Endothelial cell of umbilical vein (primary cell): ENCODE results near the gene PRPSAP1. TPM values are rescaled to one million over a fixed set of nuclear protein-coding genes. Genes with fewer than 3 reads are reported as not detected.

ENCODE experiments used
- BruUV-seq: library from RNA; stranded (reverse); fragments of 400-500 nt; replicated peaks from 2 replicates; lab custom pipeline; 2021; lab: Mats Ljungman, UMichigan
- CTCF ChIA-PET: fragments of 300-600, 350-600 bp; sonication (Branson Sonifier 250); formaldehyde crosslinking; loops from one replicate; lab custom pipeline; 2021; ENCODE audit warnings: antibody characterized with exemption, inconsistent platforms; lab: Charles Lee
- POLR2A ChIA-PET: fragments of 300-600, 350-600 bp; sonication (Branson Sonifier 250); formaldehyde crosslinking; loops from one replicate; lab custom pipeline; 2021; ENCODE audit warnings: antibody characterized with exemption, inconsistent platforms; lab: Charles Lee
- DNase-seq: peaks from one replicate; pipeline ENCODE4 v3.0.0-alpha.2; 2011; ENCODE audit warnings: low read depth, low spot score
- FAIRE-seq: peaks from 2 replicates; lab custom pipeline; 2011; peaks lifted over from hg19 to GRCh38; lab: Jason Lieb, UNC
- H2AFZ ChIP-seq: 2 replicates; pipeline ENCODE4 v1.6.0; 2012; ENCODE audit warnings: low read depth, low read length, control low read depth, inconsistent platforms
- H3K27ac ChIP-seq: 2 replicates; pipeline ENCODE4 v1.5.1; 2011; ENCODE audit warnings: low read depth, mild to moderate bottlenecking, control low read depth, low read length, moderate library complexity; ENCODE audit not compliant: insufficient read depth
- H3K27me3 ChIP-seq, 2 experiments: 2 replicates each; pipeline versions ENCODE4 v1.6.0 to v1.6.1; 2011; ENCODE audit warnings: low read length in 2 of 2, mixed read lengths in 1 of 2; ENCODE audit not compliant: control insufficient read depth in 2 of 2, insufficient read depth in 2 of 2
- H3K36me3 ChIP-seq, 2 experiments: 2 replicates in 1 of 2; 3 replicates in 1 of 2; pipeline ENCODE4 v1.5.1; 2011; ENCODE audit warnings: low read length in 2 of 2, mild to moderate bottlenecking in 1 of 2, moderate library complexity in 1 of 2; ENCODE audit not compliant: control insufficient read depth in 2 of 2, insufficient read depth in 2 of 2; ENCODE audit errors: extremely low read depth in 1 of 2
- H3K4me1 ChIP-seq: 3 replicates; pipeline ENCODE4 v1.5.1; 2011; ENCODE audit warnings: mild to moderate bottlenecking, low read length; ENCODE audit not compliant: control insufficient read depth, insufficient read depth; ENCODE audit errors: extremely low read depth
- H3K4me2 ChIP-seq: 2 replicates; pipeline ENCODE4 v1.6.1; 2011; ENCODE audit warnings: low read length, control low read depth, mixed read lengths; ENCODE audit not compliant: insufficient read depth
- H3K4me3 ChIP-seq, 3 experiments: fragments of 200-600 bp in 1 of 3; sonication (generic), shearing (Covaris generic) in 1 of 3; replicated peaks in 1 of 3; 2 replicates each; pipeline ENCODE4 v1.5.1; 2011 to 2016; ENCODE audit warnings: control low read depth in 3 of 3, low read length in 3 of 3, mild to moderate bottlenecking in 2 of 3, inconsistent platforms in 1 of 3, low read depth in 1 of 3, moderate library complexity in 1 of 3; ENCODE audit not compliant: insufficient read depth in 1 of 3
- H3K79me2 ChIP-seq: 2 replicates; pipeline ENCODE4 v1.6.0; 2012; ENCODE audit warnings: low read length, inconsistent platforms; ENCODE audit not compliant: control insufficient read depth, insufficient read depth
- H3K9ac ChIP-seq: replicated peaks from 2 replicates; pipeline ENCODE3; 2011; ENCODE audit warnings: low read length, control low read depth; ENCODE audit not compliant: insufficient read depth; ENCODE audit errors: extremely low read depth
- H3K9me1 ChIP-seq: replicated peaks from 3 replicates; pipeline ENCODE4 v1.6.0; 2011; ENCODE audit warnings: mild to moderate bottlenecking, low read length; ENCODE audit not compliant: control insufficient read depth, insufficient read depth; ENCODE audit errors: extremely low read depth
- H3K9me3 ChIP-seq: replicated peaks from 2 replicates; pipeline ENCODE4 v1.5.1; 2012; ENCODE audit warnings: low read length, inconsistent platforms; ENCODE audit not compliant: control insufficient read depth, insufficient read depth
- H4K20me1 ChIP-seq: replicated peaks from 2 replicates; pipeline ENCODE3; 2011; ENCODE audit warnings: mild to moderate bottlenecking, low read length; ENCODE audit not compliant: control insufficient read depth, insufficient read depth; ENCODE audit errors: extremely low read depth
- EZH2 ChIP-seq: IDR thresholded peaks from 2 replicates; pipeline ENCODE4 v1.6.1; 2012; ENCODE audit warnings: borderline replicate concordance, low read depth, mild to moderate bottlenecking, moderate library complexity, low read length, inconsistent platforms; ENCODE audit not compliant: severe bottlenecking
- FOS ChIP-seq: IDR thresholded peaks from 2 replicates; pipeline ENCODE4 v1.6.1; 2011; ENCODE audit warnings: mild to moderate bottlenecking, low read length, moderate library complexity, borderline replicate concordance; ENCODE audit not compliant: insufficient read depth
- GATA2 ChIP-seq: IDR thresholded peaks from 2 replicates; pipeline ENCODE4 v1.7.0; 2011; ENCODE audit warnings: low read depth, mild to moderate bottlenecking, moderate library complexity, mixed read lengths, low read length; ENCODE audit not compliant: insufficient read length, insufficient read depth
- JUN ChIP-seq: IDR thresholded peaks from 2 replicates; pipeline ENCODE4 v1.6.1; 2011; ENCODE audit warnings: borderline replicate concordance, low read depth; ENCODE audit not compliant: insufficient read length, insufficient read depth
- MYC ChIP-seq: IDR thresholded peaks from one replicate; pipeline ENCODE4 v1.6.1; 2011; ENCODE audit warnings: mild to moderate bottlenecking, low read depth, low read length
- POLR2A ChIP-seq: IDR thresholded peaks from 2 replicates; pipeline ENCODE4 v1.6.1; 2012; ENCODE audit warnings: low read depth, mild to moderate bottlenecking, control low read depth, low read length
- POLR2AphosphoS5 ChIP-seq: IDR thresholded peaks from 2 replicates; pipeline ENCODE4 v1.6.1; 2012; ENCODE audit warnings: low read depth, mild to moderate bottlenecking, control low read depth, low read length, moderate library complexity; ENCODE audit not compliant: insufficient read depth
- dilution Hi-C: fragments of 300-500 bp; cut with MboI; formaldehyde crosslinking; loops from one replicate; pipeline ENCODE4 v1.15.0; 2019; ENCODE audit warnings: low sequenced_read_pairs; ENCODE audit not compliant: extremely low pct_ligation_motif_present
- intact Hi-C: fragments of 100-400 bp; cut with micrococcal nuclease; formaldehyde crosslinking; loops from one replicate; pipeline ENCODE4 v1.10.0; 2022
- polyA plus RNA-seq, 4 experiments: library from polyadenylated mRNA; depleted of rRNA in 3 of 4; stranded (reverse) in 3 of 4; unstranded in 1 of 4; fragments of >200 nt; gene quantifications; 2 replicates each; pipeline versions ENCODE4 v1.2.1 to v1.2.3, GENCODE V29; 2011 to 2012; ENCODE audit warnings: missing spikeins in 1 of 4
- total RNA-seq: library from RNA; stranded (reverse); gene quantifications from 2 replicates; pipeline ENCODE4 v1.2.3, GENCODE V29; 2021
- TF ChIP-seq, protein P1 (sequence below): IDR thresholded peaks from 2 replicates; pipeline ENCODE4 v1.6.1; 2011; ENCODE audit not compliant: insufficient read depth, insufficient read length
- TF ChIP-seq, protein P2 (sequence below), 2 donors: IDR thresholded peaks; 1 replicate in 1 of 2; 2 replicates in 1 of 2; pipeline ENCODE4 v1.5.1; 2011; ENCODE audit warnings: low read length in 2 of 2, mild to moderate bottlenecking in 2 of 2, moderate library complexity in 2 of 2, control low read depth in 1 of 2, inconsistent platforms in 1 of 2, low read depth in 1 of 2; ENCODE audit not compliant: insufficient read depth in 1 of 2; ENCODE audit errors: extremely low read depth in 1 of 2

PRPSAP1 gene
- total and polyA plus RNA-seq, 2 donors (not counting 3 experiments of a cell fraction or from before 2014, with no cell fraction given): 90.2 to 123 TPM

DNA sequence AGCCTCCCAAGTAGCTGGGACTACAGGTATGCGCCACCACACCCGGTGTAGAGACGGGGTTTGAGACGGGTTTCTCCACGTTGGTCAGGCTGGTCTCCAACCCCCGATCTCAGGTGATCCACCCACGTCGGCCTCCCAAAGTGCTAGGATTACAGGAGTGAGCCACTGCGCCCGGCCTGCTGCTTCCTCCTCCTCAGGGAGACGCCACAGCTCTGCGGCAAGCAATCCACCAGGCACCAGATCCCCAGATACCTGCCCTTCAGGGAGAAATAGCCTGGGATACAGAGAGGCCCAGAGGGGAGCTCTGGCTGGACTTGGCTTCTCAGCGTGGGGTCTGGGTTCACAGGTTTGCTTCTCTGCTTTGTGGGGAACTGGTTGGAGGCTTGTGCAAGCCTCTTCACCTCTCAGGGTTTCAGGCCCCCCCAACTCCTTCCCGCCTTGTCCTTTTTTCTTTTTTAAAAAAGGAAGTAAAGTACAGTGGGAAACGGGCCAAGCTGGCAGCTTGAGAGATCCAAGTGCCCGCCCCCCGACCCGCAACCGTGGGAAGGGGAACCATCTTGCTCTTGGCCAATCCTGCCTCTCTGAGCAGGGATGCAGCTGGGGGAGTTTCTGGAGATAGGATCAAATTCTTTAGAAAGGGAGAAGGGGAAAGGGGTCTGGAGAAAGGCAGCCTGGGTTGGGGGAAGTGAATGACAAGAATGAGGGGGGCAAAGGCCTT is 28.1 kb upstream of the PRPSAP1 start:
- Histone ChIP-seq H4K20me1 (no peaks in the 10 kb centered on the region), H3K4me2 (no peak overlapping the region), H3K79me2 (peaks cover 23% of the 10 kb centered on the region), H3K36me3 (no peaks in the 10 kb centered on the region), H3K27ac (peak overlapping the region; percentile 97), H3K4me1 (peaks cover 21% of the 10 kb centered on the region), H3K9ac (peak overlapping the region; percentile 97), H3K27me3 (no peaks in the 10 kb centered on the region), H3K9me3 (no peaks in the 10 kb centered on the region), H2AFZ (no peak overlapping the region), H3K9me1 (no peaks in the 10 kb centered on the region), H3K4me3 (no peak overlapping the region)
- intact Hi-C loops: no loop called here
- POLR2A ChIA-PET: interaction anchor here (0.7 to 1.7 kb wide), 4 partner anchors 11 to 45 kb away, joined by 3 to 11 read pairs (median 4); partner anchors contain the start of gene PRPSAP1
- BruUV-seq: no TSS peak
- TF ChIP-seq, protein P1, sequence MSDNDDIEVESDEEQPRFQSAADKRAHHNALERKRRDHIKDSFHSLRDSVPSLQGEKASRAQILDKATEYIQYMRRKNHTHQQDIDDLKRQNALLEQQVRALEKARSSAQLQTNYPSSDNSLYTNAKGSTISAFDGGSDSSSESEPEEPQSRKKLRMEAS: no peak
- no peak for TF ChIP-seq POLR2AphosphoS5
- no peak for TF ChIP-seq EZH2
- no peak for TF ChIP-seq POLR2A
- no peak for TF ChIP-seq MYC
- no peak for TF ChIP-seq GATA2
- no peak for TF ChIP-seq FOS
- TF ChIP-seq, protein P2, sequence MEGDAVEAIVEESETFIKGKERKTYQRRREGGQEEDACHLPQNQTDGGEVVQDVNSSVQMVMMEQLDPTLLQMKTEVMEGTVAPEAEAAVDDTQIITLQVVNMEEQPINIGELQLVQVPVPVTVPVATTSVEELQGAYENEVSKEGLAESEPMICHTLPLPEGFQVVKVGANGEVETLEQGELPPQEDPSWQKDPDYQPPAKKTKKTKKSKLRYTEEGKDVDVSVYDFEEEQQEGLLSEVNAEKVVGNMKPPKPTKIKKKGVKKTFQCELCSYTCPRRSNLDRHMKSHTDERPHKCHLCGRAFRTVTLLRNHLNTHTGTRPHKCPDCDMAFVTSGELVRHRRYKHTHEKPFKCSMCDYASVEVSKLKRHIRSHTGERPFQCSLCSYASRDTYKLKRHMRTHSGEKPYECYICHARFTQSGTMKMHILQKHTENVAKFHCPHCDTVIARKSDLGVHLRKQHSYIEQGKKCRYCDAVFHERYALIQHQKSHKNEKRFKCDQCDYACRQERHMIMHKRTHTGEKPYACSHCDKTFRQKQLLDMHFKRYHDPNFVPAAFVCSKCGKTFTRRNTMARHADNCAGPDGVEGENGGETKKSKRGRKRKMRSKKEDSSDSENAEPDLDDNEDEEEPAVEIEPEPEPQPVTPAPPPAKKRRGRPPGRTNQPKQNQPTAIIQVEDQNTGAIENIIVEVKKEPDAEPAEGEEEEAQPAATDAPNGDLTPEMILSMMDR (IDR thresholded peaks at IDR 0.05; ENCODE audit: extremely low read depth in 1 of 2, insufficient read depth in 1 of 2, low read depth in 1 of 2, low read length in 2 of 2): no peak
- no peak for TF ChIP-seq JUN
- dilution Hi-C loops: no loop called here
- FAIRE-seq (peak; percentile 4), DNase-seq (no peak)
- CTCF ChIA-PET: interaction anchor here (0.8 to 8.1 kb wide), 7 partner anchors 11 to 78 kb away, joined by 3 to 106 read pairs (median 9); partner anchors contain the start of gene PRPSAP1
